LNCAP (cell line): ENCODE measurements around the gene POU6F1.
A peak's percentile ranks its signal among the peaks of the same experiment; 100 is the strongest.

Experiments used
- CTCF ChIP-seq: fragments of 450-650 bp; IDR thresholded peaks from 2 replicates; pipeline ENCODE4 v1.5.1; 2017; ENCODE audit warnings: mild to moderate bottlenecking

POU6F1 gene

GRCh38 chr12:51238510-51239334 is 20.9 kb upstream of the POU6F1 start, which contains the start of gene DAZAP2:
DAZAP2 (plus strand) TSS chr12:51238826; CDS start chr12:51238908, 82 bp downstream.
- peak; percentile 9; the same call in 1 of the 2 replicates for TF ChIP-seq CTCF

- TF ChIP-seq CTCF: no peak
These were observed 20.2 kb upstream of the POU6F1 start for GRCh38 chr12:51238037-51238509.

- no peak for TF ChIP-seq CTCF
These were observed 16.7 kb upstream of the POU6F1 start for GRCh38 chr12:51234530-51234929.

- TF ChIP-seq CTCF: no peak
These were observed 14.8 kb upstream of the POU6F1 start for GRCh38 chr12:51232642-51233041.

GRCh38 chr12:51229116-51229809 is 11.4 kb upstream of the POU6F1 start:
- no peak for TF ChIP-seq CTCF

GRCh38 chr12:51227962-51228361 is 10.1 kb upstream of the POU6F1 start:
- TF ChIP-seq CTCF: no peak

- TF ChIP-seq CTCF: no peak
These were observed 7.9 kb upstream of the POU6F1 start for GRCh38 chr12:51225771-51226170.
